Gastrocnemius medialis (tissue), 4 donors: ENCODE data around the gene PRKCA.

Experiments
- POLR2A ChIP-seq, 2 donors: fragments of 450-650 bp; IDR thresholded peaks; one replicate each; pipeline ENCODE4 v1.6.1; 2017; ENCODE audit warnings: antibody characterized with exemption in 2 of 2, mild to moderate bottlenecking in 2 of 2, moderate library complexity in 2 of 2
- TF ChIP-seq, protein P1 (sequence below), 5 experiments: fragments of 450-650 bp in 3 of 5; fragments of 200-600 bp in 2 of 5; sonication (generic) in 2 of 5; IDR thresholded peaks in 4 of 5; conservative IDR thresholded peaks in 1 of 5; 1 replicate in 4 of 5; 2 replicates in 1 of 5; pipeline ENCODE4 v1.5.1; 2016 to 2019; ENCODE audit warnings: antibody characterized with exemption in 5 of 5, mild to moderate bottlenecking in 3 of 5, moderate library complexity in 3 of 5

DNA sequence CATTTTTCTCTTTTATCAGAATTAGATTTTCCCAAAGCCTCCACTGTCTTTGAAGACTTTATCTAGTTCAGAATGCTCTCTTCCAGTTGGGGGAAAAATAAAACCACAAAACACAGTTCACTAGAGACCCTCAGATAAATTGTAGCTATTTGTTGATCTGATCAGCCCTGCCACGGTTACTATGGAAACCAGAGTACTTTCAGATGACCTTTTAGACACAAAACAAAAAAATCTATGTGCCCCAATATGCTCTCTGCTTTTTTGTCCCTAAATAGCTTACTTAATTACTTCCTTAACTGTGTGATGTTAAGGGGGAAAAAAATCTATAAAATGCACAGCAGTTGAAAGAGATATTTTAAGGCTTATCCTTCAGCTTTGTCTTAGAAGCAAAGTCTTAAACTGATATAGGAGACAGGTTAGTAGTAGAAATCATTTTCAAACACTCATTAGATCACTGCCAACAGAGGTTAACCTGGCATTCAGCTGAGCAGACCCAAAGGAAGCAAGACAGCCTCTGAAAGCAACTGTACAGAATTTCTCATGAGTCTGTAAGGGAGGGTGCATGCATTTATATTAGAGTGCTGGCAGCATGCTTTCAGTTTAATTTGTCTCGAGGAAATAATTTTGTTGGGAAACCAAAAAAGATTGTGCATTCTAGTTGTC lies 402.6 kb downstream of the PRKCA start:
- TF ChIP-seq, protein P1, sequence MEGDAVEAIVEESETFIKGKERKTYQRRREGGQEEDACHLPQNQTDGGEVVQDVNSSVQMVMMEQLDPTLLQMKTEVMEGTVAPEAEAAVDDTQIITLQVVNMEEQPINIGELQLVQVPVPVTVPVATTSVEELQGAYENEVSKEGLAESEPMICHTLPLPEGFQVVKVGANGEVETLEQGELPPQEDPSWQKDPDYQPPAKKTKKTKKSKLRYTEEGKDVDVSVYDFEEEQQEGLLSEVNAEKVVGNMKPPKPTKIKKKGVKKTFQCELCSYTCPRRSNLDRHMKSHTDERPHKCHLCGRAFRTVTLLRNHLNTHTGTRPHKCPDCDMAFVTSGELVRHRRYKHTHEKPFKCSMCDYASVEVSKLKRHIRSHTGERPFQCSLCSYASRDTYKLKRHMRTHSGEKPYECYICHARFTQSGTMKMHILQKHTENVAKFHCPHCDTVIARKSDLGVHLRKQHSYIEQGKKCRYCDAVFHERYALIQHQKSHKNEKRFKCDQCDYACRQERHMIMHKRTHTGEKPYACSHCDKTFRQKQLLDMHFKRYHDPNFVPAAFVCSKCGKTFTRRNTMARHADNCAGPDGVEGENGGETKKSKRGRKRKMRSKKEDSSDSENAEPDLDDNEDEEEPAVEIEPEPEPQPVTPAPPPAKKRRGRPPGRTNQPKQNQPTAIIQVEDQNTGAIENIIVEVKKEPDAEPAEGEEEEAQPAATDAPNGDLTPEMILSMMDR (IDR thresholded peaks at IDR 0.05 in 4 of 5, conservative IDR thresholded peaks at IDR 0.05 in 1 of 5) = no peak
- no peak for TF ChIP-seq POLR2A (IDR thresholded peaks at IDR 0.05)
